ENCODE measurements around the gene AKAP13.

- no peak for TF ChIP-seq EZH2 (IDR thresholded peaks at IDR 0.05; ENCODE audit: borderline replicate concordance, insufficient read depth, low read depth, low read length, poor library complexity, severe bottlenecking)
- TF ChIP-seq CTCF (IDR thresholded peaks at IDR 0.05): no peak
Measured at GRCh38 chr15:85578941-85579701, 198.7 kb downstream of the AKAP13 start.

Data from B cell (primary cell).